Effector CD4-positive, alpha-beta T cell (primary cell): Measurements from ENCODE around the gene SPATA6L.

Experiments used
- DNase-seq: peaks from one replicate; pipeline ENCODE4 v3.0.0-alpha.2; 2020

The SPATA6L gene

DNA sequence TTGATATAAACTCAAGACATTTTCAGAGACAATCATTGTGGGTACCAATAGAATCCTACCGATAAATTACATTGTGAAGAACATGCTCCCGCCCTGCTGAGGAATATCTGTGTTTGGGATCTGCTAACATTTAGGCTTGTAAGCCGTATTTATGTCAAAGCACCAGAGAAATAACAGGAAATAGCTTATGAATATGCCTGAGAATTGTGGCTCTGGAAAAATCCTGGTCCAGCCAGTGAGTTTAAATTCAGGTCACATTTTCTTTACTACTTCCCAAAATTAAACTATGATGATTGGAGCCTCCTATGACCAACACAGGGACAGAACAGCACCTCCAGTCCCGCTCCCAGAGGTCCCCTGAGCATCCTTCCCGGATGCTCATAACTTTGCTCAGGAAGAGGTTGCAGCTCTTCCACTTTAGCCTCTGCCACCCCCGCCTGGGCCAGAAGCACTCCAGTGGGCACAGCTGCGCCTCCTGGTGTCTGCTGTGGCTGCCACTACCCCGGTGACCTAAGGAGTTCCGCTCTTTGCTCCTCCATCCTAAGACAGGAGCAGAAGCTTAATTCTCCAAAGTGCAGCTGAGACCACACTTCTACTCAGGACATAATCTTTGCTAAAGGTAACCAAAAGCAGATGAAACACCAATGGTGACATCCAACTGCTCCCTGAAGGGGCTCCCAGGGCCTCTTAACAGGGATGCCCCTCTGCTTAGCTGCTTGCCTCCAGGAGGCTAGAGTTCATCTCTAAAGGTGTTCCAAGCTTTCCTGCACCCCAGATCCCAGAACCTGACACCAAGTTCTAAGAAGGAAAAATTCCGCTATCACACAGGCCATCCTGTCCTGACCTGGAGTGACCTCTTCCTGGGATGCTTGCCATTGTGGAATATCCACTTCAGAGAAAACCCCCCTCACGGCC, 117.2 kb downstream of the SPATA6L start:
- DNase-seq = no peak
